HEK293 (cell line): ENCODE results near the gene KIF18A.

Experiments
- CTCF ChIA-PET: fragments of 350-600 bp; formaldehyde crosslinking; extraction: SDS; loops from one replicate; lab custom pipeline; 2021; ENCODE audit warnings: antibody characterized with exemption; lab: Yijun Ruan, JAX
- POLR2A ChIA-PET: fragments of 300-600 bp; formaldehyde crosslinking; extraction: SDS; loops from one replicate; lab custom pipeline; 2020; ENCODE audit warnings: antibody characterized with exemption, inconsistent platforms; lab: Yijun Ruan, JAX
- H3K27ac ChIP-seq: fragments of 200-500 bp; sonication (Bioruptor generic); 2 replicates; pipeline ENCODE4 v1.5.1; 2014; ENCODE audit warnings: low read depth, low read length, control low read depth, inconsistent platforms; ENCODE audit errors: extremely low read depth
- H3K36me3 ChIP-seq, 2 experiments: fragments of 200-500 bp in 1 of 2; sonication (Bioruptor generic) in 1 of 2; 1 replicate in 1 of 2; 2 replicates in 1 of 2; pipeline ENCODE4 v1.5.1; 2014 to 2017; ENCODE audit warnings: inconsistent platforms in 2 of 2, low read length in 2 of 2; ENCODE audit not compliant: control insufficient read depth in 2 of 2, insufficient read depth in 1 of 2
- H3K4me1 ChIP-seq: fragments of 200-500 bp; sonication (Bioruptor generic); 2 replicates; pipeline ENCODE4 v1.5.1; 2014; ENCODE audit warnings: mild to moderate bottlenecking, low read length, inconsistent platforms; ENCODE audit not compliant: control insufficient read depth, insufficient read depth
- H3K4me3 ChIP-seq: 2 replicates; pipeline ENCODE4 v1.5.1; 2011; ENCODE audit warnings: low read depth, mild to moderate bottlenecking, control low read depth, low read length, moderate library complexity
- H3K9me3 ChIP-seq: fragments of 200-500 bp; sonication (Bioruptor generic); 2 replicates; pipeline ENCODE4 v1.5.1; 2014; ENCODE audit warnings: low read depth, low read length, inconsistent platforms; ENCODE audit not compliant: control insufficient read depth, insufficient read depth
- CTCF ChIP-seq: fragments of 450-650 bp; formaldehyde crosslinking; IDR thresholded peaks from 2 replicates; pipeline ENCODE4 v1.5.1; 2016; ENCODE audit warnings: missing biosample characterization, missing genetic modification characterization
- GLIS1 ChIP-seq: fragments of 450-650 bp; formaldehyde crosslinking; IDR thresholded peaks from 2 replicates; pipeline ENCODE4 v1.5.1; 2016; ENCODE audit warnings: missing biosample characterization, missing genetic modification characterization
- KLF9 ChIP-seq: fragments of 450-650 bp; formaldehyde crosslinking; IDR thresholded peaks from 2 replicates; pipeline ENCODE4 v1.5.1; 2016; ENCODE audit warnings: missing biosample characterization, missing genetic modification characterization, low read depth
- MEIS1 ChIP-seq: sonication (generic); formaldehyde crosslinking; IDR thresholded peaks from 2 replicates; pipeline ENCODE4 v1.8.1; 2022; ENCODE audit warnings: missing genetic modification reagents, mild to moderate bottlenecking, borderline replicate concordance
- ZNF24 ChIP-seq: fragments of 450-650 bp; formaldehyde crosslinking; IDR thresholded peaks from 2 replicates; pipeline ENCODE4 v1.5.1; 2016; ENCODE audit warnings: missing biosample characterization, missing genetic modification characterization
- ZNF292 ChIP-seq: fragments of 450-650 bp; formaldehyde crosslinking; IDR thresholded peaks from 2 replicates; pipeline ENCODE4 v1.5.1; 2016; ENCODE audit warnings: low read depth, missing biosample characterization, missing genetic modification characterization, borderline replicate concordance
- ZNF311 ChIP-seq: fragments of 450-650 bp; formaldehyde crosslinking; IDR thresholded peaks from 2 replicates; pipeline ENCODE4 v1.5.1; 2017; ENCODE audit warnings: missing biosample characterization, missing genetic modification characterization, borderline replicate concordance
- ZNF341 ChIP-seq: fragments of 450-650 bp; formaldehyde crosslinking; IDR thresholded peaks from 2 replicates; pipeline ENCODE4; 2016; ENCODE audit warnings: low read depth, missing biosample characterization, missing genetic modification characterization
- ZNF37A ChIP-seq: fragments of 450-650 bp; IDR thresholded peaks from 2 replicates; pipeline ENCODE4 v1.5.1; 2018; ENCODE audit warnings: missing biosample characterization, missing genetic modification characterization
- ZNF560 ChIP-seq: fragments of 450-650 bp; formaldehyde crosslinking; IDR thresholded peaks from 2 replicates; pipeline ENCODE4 v1.5.1; 2017; ENCODE audit warnings: missing biosample characterization, missing genetic modification characterization, borderline replicate concordance
- ZNF571 ChIP-seq: fragments of 450-650 bp; formaldehyde crosslinking; IDR thresholded peaks from 2 replicates; pipeline ENCODE4 v1.5.0; 2017; ENCODE audit warnings: missing biosample characterization, missing genetic modification characterization
- ZNF623 ChIP-seq: fragments of 450-650 bp; formaldehyde crosslinking; IDR thresholded peaks from 2 replicates; pipeline ENCODE4 v1.5.1; 2016; ENCODE audit warnings: missing biosample characterization, missing genetic modification characterization
- ZNF645 ChIP-seq: fragments of 450-650 bp; formaldehyde crosslinking; IDR thresholded peaks from 2 replicates; pipeline ENCODE4; 2016; ENCODE audit warnings: missing biosample characterization, missing genetic modification characterization
- ZNF664 ChIP-seq: fragments of 450-650 bp; formaldehyde crosslinking; IDR thresholded peaks from 2 replicates; pipeline ENCODE4 v1.5.1; 2016; ENCODE audit warnings: missing biosample characterization, missing genetic modification characterization
- ZNF837 ChIP-seq: fragments of 450-650 bp; formaldehyde crosslinking; IDR thresholded peaks from 2 replicates; pipeline ENCODE4 v1.5.1; 2016; ENCODE audit warnings: missing biosample characterization, missing genetic modification characterization
- ZSCAN18 ChIP-seq: fragments of 450-650 bp; formaldehyde crosslinking; IDR thresholded peaks from 2 replicates; pipeline ENCODE4 v1.5.1; 2016; ENCODE audit warnings: missing biosample characterization, missing genetic modification characterization
- ZSCAN23 ChIP-seq: fragments of 450-650 bp; formaldehyde crosslinking; IDR thresholded peaks from 2 replicates; pipeline ENCODE4 v1.5.1; 2016; ENCODE audit warnings: missing biosample characterization, missing genetic modification characterization
- ZSCAN5A ChIP-seq: fragments of 450-650 bp; formaldehyde crosslinking; IDR thresholded peaks from 2 replicates; pipeline ENCODE4 v1.5.1; 2016; ENCODE audit warnings: missing biosample characterization, missing genetic modification characterization
- TF ChIP-seq, protein P1 (sequence below): fragments of 450-650 bp; formaldehyde crosslinking; IDR thresholded peaks from 2 replicates; pipeline ENCODE4 v1.5.1; 2016; ENCODE audit warnings: missing biosample characterization, missing genetic modification characterization
- TF ChIP-seq, protein P2 (sequence below): fragments of 450-650 bp; IDR thresholded peaks from 2 replicates; pipeline ENCODE4 v1.5.1; 2018; ENCODE audit warnings: missing biosample characterization, missing genetic modification characterization

The KIF18A gene

GRCh38 chr11:27977031-27977430 is 130.9 kb downstream of the KIF18A start:
- Histone ChIP-seq H3K4me3 (no peak overlapping the region), H3K4me1 (no peaks in the 10 kb centered on the region), H3K27ac (no peak overlapping the region), H3K36me3 (no peaks in the 10 kb centered on the region), H3K9me3 (no peaks in the 10 kb centered on the region)
- no peak for TF ChIP-seq GLIS1 (tag by site-specific recombination)
- ChIA-PET POLR2A (no interaction called here), CTCF (no interaction called here)

DNA sequence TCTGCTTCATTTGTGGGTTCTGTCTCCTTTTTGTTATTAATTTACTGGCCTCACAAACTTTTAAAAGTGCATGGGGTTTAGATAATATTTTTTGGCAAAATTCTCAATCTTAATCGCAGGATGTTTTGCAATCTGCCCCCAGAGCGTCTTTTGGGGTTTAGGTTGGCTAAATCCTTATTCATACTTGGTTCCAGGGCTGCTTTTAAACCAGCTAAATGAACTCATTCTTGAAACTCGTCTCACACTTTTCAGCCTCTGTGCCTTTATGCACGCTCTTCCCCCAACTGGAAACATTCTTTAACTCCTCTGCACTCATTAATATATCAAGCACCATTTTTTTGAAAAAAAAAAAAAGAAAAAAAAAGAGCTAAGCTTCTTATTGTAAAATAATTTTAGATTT is 131.7 kb downstream of the KIF18A start:
- Histone ChIP-seq H3K9me3 (no peaks in the 10 kb centered on the region), H3K4me3 (no peak overlapping the region), H3K36me3 (no peaks in the 10 kb centered on the region)
- POLR2A ChIA-PET, result no interaction called here
- no peak for TF ChIP-seq ZNF664 (tag by site-specific recombination)
- TF ChIP-seq KLF9, result no peak
- TF ChIP-seq ZNF645 (tag by site-specific recombination), result no peak
- TF ChIP-seq ZNF560 (tag by site-specific recombination), result no peak
- TF ChIP-seq, all 188 proteins: peak for 0
- CTCF ChIA-PET, result no interaction called here
- H3K4me1 ChIP-seq, result no peaks in the 10 kb centered on the region
- no peak overlapping the region for H3K27ac ChIP-seq

DNA sequence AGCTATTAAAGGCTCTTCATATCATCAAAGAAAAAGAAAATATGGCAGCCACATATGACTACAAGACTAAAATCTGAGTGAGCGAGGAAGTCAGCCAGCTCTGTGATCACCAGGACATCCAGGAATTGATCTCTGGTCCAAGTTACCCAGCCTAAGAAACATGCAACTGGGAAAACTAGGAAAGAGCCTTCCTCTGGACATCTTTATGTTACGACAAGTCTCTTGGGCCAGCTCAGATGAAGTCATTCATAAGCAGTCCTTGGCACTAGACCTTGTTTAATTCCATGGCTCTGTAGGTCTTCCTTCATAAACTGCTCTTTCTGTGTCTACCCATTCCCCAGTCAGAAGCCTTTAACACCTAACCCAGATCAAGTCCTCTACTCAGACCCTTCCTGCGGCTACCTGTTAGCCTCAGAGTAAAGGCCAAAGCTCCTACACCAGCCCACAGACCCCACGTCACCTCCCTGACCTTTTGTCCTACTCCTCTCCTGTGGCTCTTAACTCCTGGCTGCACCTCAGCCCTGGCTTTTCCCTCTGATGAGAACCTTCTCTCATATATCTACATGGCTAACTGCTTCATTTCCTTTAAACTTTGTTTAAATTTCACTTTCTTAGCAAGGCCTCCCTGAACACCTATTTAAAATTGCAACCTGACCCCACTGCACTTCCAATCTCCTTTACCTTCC is 134.0 kb downstream of the KIF18A start:
- Histone ChIP-seq H3K36me3 (no peaks in the 10 kb centered on the region), H3K4me1 (no peaks in the 10 kb centered on the region), H3K9me3 (no peaks in the 10 kb centered on the region), H3K27ac (no peak overlapping the region), H3K4me3 (no peak overlapping the region)
- POLR2A ChIA-PET, result no interaction called here
- no peak for TF ChIP-seq ZNF311
- TF ChIP-seq, protein P1, sequence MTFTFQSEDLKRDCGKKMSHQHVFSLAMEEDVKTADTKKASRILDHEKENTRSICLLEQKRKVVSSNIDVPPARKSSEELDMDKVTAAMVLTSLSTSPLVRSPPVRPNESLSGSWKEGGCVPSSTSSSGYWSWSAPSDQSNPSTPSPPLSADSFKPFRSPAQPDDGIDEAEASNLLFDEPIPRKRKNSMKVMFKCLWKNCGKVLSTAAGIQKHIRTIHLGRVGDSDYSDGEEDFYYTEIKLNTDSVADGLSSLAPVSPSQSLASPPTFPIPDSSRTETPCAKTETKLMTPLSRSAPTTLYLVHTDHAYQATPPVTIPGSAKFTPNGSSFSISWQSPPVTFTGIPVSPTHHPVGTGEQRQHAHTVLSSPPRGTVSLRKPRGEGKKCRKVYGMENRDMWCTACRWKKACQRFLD, result no peak
- no peak for TF ChIP-seq MEIS1 (CRISPR knock-in tag)
- TF ChIP-seq, protein P2, sequence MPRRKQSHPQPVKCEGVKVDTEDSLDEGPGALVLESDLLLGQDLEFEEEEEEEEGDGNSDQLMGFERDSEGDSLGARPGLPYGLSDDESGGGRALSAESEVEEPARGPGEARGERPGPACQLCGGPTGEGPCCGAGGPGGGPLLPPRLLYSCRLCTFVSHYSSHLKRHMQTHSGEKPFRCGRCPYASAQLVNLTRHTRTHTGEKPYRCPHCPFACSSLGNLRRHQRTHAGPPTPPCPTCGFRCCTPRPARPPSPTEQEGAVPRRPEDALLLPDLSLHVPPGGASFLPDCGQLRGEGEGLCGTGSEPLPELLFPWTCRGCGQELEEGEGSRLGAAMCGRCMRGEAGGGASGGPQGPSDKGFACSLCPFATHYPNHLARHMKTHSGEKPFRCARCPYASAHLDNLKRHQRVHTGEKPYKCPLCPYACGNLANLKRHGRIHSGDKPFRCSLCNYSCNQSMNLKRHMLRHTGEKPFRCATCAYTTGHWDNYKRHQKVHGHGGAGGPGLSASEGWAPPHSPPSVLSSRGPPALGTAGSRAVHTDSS (tag by site-specific recombination), result no peak
- TF ChIP-seq CTCF (tag by site-specific recombination), result no peak
- TF ChIP-seq ZNF24 (tag by site-specific recombination), result no peak
- no peak for TF ChIP-seq ZNF623 (tag by site-specific recombination)
- no peak for TF ChIP-seq ZNF37A (tag by site-specific recombination)
- TF ChIP-seq ZNF837 (tag by site-specific recombination), result no peak
- no peak for TF ChIP-seq ZNF292 (tag by site-specific recombination)
- TF ChIP-seq ZSCAN23 (tag by site-specific recombination), result no peak
- TF ChIP-seq ZNF341 (tag by site-specific recombination), result no peak
- no peak for TF ChIP-seq ZSCAN18 (tag by site-specific recombination)
- TF ChIP-seq ZSCAN5A (tag by site-specific recombination), result no peak
- TF ChIP-seq ZNF571, result no peak
- TF ChIP-seq, all 188 proteins: peak for 0
- CTCF ChIA-PET, result no interaction called here
